ENCODE data around the gene OR4P4.

GRCh38 chr11:55658031-55658573 is 23.2 kb downstream of the OR4P4 start:
- no peak for TF ChIP-seq REST (IDR thresholded peaks at IDR 0.05)
- TF ChIP-seq CTCF (IDR thresholded peaks at IDR 0.05; ENCODE audit: low read depth, low read length, missing input control): no peak
- no peak for TF ChIP-seq NR2F2 (IDR thresholded peaks at IDR 0.05)
- no peak for TF ChIP-seq ATF3 (IDR thresholded peaks at IDR 0.05)
- no peak for TF ChIP-seq JUND (IDR thresholded peaks at IDR 0.05)
- no peak for TF ChIP-seq TAF1 (conservative IDR thresholded peaks at IDR 0.05)
- TF ChIP-seq ZBTB33 (IDR thresholded peaks at IDR 0.05): no peak
- TF ChIP-seq EGR1 (IDR thresholded peaks at IDR 0.05; ENCODE audit: low read depth in 2 of 2): no peak
- TF ChIP-seq RAD21 (IDR thresholded peaks at IDR 0.05): no peak
- no peak for TF ChIP-seq MAX (IDR thresholded peaks at IDR 0.05)

Measured in liver (tissue), 3 donors.